GM18511 (cell line): ENCODE data around the gene GEMIN4.
"Not testable (repeated sequence)": the region's sequence is repeated elsewhere in the genome, so short reads cannot be mapped to it uniquely, and the experiment has no call there.

ENCODE experiments used
- ATAC-seq: cut with Tn5 transposase; IDR thresholded peaks from one replicate; pipeline ENCODE4 v1.9.1; 2021; ENCODE audit warnings: mild to moderate bottlenecking, moderate library complexity; ENCODE audit not compliant: unreplicated experiment

GEMIN4 gene

GRCh38 chr17:704111-704864 is 47.8 kb downstream of the GEMIN4 start:
- ATAC-seq, result no peak

- ATAC-seq, result no peak
Measured at GRCh38 chr17:703081-703875, 48.8 kb downstream of the GEMIN4 start.

DNA sequence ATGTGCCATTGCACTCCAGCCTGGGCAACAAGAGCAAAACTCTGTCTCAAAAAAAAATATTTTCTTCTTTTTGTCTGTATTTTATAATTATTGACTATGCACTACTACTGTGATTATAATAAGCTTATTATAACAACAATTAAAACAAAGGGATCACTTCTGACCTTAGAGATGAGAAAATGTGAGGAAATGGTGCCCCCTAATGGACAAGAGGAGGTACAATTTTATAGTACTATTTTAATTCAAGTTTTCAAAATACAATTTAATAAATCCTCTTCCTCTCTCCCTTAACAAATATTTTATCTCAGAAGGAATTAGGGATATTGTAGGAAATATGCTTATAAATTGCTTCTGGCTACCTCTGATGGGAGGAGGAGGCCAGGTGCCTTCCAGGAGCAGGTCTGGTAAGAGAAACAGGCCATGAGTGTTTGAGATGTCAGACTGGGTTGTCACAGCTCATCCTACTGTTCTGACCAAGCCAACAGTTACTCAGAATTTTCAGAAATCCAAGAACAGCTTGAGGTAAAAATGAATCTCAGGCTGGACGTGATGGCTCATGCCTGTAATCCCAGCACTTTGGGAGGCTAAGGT is 51.5 kb downstream of the GEMIN4 start:
- no peak for ATAC-seq

DNA sequence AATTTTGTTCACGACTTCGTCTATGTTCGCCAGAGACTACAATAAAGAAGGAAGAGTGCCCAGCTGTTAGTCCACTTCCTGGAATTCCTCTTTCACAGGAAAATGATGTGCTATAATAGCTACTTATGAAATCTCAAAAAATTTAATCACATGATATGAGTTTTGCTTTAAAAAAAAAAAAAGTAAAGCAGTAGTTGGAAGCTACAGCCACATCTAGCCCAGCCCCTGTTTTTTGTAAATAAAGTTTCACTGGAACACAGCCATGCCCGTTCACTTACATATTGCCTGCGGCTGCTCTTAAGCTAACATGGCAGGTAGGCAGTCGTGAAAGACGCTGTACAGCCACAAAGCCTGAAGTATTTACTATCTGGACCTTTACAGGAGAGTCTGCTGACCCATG is 52.7 kb downstream of the GEMIN4 start:
- no peak for ATAC-seq

DNA sequence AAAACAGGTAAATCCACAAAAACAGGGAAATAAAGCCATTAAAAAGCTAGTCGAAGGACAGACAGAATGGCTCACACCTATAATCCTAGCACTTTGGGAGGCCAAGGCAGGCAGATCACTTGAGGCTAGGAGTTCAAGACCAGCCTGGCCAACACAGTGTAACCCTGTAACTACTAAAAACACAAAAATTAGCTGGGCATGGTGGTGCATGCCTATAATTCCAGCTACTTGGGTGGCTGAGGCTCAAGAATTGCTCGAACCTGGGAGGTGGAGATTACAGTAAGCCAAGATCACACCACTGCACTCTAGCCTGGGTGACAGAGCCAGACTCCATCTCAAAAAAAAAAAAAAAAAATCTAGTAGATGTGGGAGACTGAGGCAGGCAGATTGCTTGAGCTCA is 54.0 kb downstream of the GEMIN4 start:
- not testable (repeated sequence) for ATAC-seq

DNA sequence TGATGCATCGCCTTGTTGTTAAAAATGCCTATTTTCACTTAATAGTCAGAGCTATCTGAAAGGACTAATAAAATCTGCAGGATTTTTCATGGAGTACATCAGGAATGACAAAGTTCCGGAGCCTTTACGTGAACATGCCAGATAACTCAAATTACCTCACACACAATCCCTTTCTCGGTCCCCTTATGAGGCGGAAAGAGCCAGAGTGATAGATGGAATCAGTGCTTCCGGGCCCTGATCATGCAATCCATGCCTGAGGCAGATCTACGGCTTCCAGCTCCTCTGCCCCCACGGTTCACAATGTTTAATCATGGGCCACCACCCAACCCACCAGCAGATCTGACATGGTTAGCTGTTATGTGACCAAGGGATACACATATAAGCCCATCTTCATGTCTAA is 54.4 kb downstream of the GEMIN4 start:
- ATAC-seq, result no peak

- ATAC-seq, result no peak
Measured at GRCh38 chr17:696369-696768, 55.7 kb downstream of the GEMIN4 start.
